Mesendoderm (in vitro differentiated cells): ENCODE results near the gene TRAPPC5.
A peak's percentile ranks its signal among the peaks of the same experiment; 100 is the strongest.

Experiments
- DNase-seq: peaks from one replicate; pipeline ENCODE4 v3.0.0; 2013
- H2AK5ac ChIP-seq: 2 replicates; pipeline ENCODE4 v1.6.1; 2013; ENCODE audit warnings: low read length, inconsistent platforms
- H2BK120ac ChIP-seq: 2 replicates; pipeline ENCODE4 v1.6.1; 2013; ENCODE audit warnings: low read depth, mild to moderate bottlenecking, low read length, moderate library complexity, mixed read lengths
- H2BK15ac ChIP-seq: replicated peaks from 2 replicates; pipeline ENCODE4 v1.6.1; 2013; ENCODE audit warnings: low read depth, mild to moderate bottlenecking, moderate library complexity
- H2BK5ac ChIP-seq: 2 replicates; pipeline ENCODE4 v1.6.1; 2013; ENCODE audit warnings: low read length, inconsistent platforms
- H3K18ac ChIP-seq: 2 replicates; pipeline ENCODE4 v1.6.1; 2013; ENCODE audit warnings: mild to moderate bottlenecking, low read length, mixed read lengths
- H3K23ac ChIP-seq: one replicate; pipeline ENCODE4 v1.6.1; 2013; ENCODE audit warnings: low read length
- H3K27ac ChIP-seq: 2 replicates; pipeline ENCODE4 v1.5.1; 2013; ENCODE audit warnings: low read depth, mild to moderate bottlenecking, inconsistent platforms, low read length, moderate library complexity
- H3K27me3 ChIP-seq: 2 replicates; pipeline ENCODE4 v1.6.1; 2013; ENCODE audit warnings: low read length, control low read depth, mild to moderate bottlenecking, inconsistent platforms; ENCODE audit not compliant: insufficient read depth, poor library complexity
- H3K36me3 ChIP-seq: 2 replicates; pipeline ENCODE4 v1.6.1; 2013; ENCODE audit warnings: low read length, inconsistent platforms; ENCODE audit not compliant: control insufficient read depth, insufficient read depth
- H3K4ac ChIP-seq: one replicate; pipeline ENCODE4 v1.6.1; 2013; ENCODE audit warnings: low read depth, mild to moderate bottlenecking, low read length, moderate library complexity
- H3K4me1 ChIP-seq: 2 replicates; pipeline ENCODE4 v1.6.1; 2013; ENCODE audit warnings: low read depth, low read length, inconsistent platforms; ENCODE audit not compliant: control insufficient read depth
- H3K4me2 ChIP-seq: 2 replicates; pipeline ENCODE4 v1.6.1; 2013; ENCODE audit warnings: low read length
- H3K4me3 ChIP-seq: 2 replicates; pipeline ENCODE4 v1.5.1; 2013; ENCODE audit warnings: mild to moderate bottlenecking, low read length
- H3K56ac ChIP-seq: one replicate; pipeline ENCODE4 v1.6.1; 2013; ENCODE audit warnings: low read length
- H3K79me1 ChIP-seq: 2 replicates; pipeline ENCODE4 v1.6.1; 2013; ENCODE audit warnings: low read length, inconsistent platforms
- H3K79me2 ChIP-seq: 2 replicates; pipeline ENCODE4 v1.6.1; 2013; ENCODE audit warnings: mild to moderate bottlenecking, low read length; ENCODE audit not compliant: control insufficient read depth, insufficient read depth
- H3K9ac ChIP-seq: 2 replicates; pipeline ENCODE4 v1.6.1; 2013; ENCODE audit warnings: low read length, inconsistent platforms
- H4K5ac ChIP-seq: one replicate; pipeline ENCODE4 v1.6.1; 2013; ENCODE audit warnings: low read length
- H4K8ac ChIP-seq: one replicate; pipeline ENCODE4 v1.6.1; 2013; ENCODE audit warnings: low read depth, mild to moderate bottlenecking, control low read depth, low read length, moderate library complexity
- WGBS: extraction: QIAGEN DNeasy Blood & Tissue Kit; methylation state at CpG from one replicate; pipeline ENCODE4 v1.1.7; 2013; ENCODE audit warnings: low lambda C conversion rate, missing lambda C conversion rate; ENCODE audit not compliant: insufficient coverage; ENCODE audit errors: extremely low coverage; 5-methylcytosine and 5-hydroxymethylcytosine counted together

TRAPPC5 gene

DNA sequence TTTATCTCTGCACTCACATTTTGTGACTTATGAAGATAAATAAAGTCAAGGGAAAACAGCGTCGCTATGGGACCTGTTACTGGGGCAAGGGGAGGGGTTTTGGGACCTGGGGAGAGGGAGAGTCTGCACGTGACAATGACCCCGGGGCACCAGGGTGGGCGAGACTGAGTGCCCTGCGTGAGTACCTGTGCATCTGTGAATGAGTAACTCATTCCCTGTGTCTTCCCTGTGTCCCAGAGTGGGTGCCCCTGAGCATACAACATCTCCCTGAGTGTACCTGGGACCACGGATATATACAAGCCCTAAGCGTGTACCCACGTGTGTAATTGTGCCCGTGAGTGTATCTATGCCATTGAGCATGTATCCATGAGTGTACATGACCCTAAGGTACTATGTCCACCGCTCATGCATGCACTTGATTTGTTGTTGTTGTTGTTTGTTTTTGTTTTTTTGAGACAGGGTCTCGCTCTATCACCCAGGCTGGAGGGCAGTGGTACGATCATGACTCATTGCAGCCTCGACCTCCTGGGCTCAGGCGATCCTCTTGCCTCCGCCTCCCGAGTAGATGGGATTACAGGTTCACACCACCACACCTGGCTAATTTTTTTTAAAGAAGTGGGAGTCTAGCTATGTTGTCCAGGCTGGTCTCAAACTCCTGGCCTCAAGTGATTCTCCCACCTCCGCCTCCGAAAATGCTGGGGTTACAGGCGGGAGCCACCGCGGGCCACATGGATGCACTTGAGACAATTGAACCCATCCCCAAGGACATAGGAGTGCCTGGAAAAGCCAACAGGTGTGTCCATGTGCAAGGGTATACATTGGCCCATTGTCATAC, 645 bp upstream of the TRAPPC5 start:
- Histone ChIP-seq H4K8ac (no peak overlapping the region), H3K4ac (no peak overlapping the region), H2BK120ac (no peak overlapping the region), H3K18ac (no peak overlapping the region), H4K5ac (no peak overlapping the region), H3K4me2 (no peak overlapping the region), H3K27ac (no peak overlapping the region), H3K4me3 (no peak overlapping the region), H3K4me1 (peaks cover 3% of the 10 kb centered on the region), H3K27me3 (no peaks in the 10 kb centered on the region), H3K56ac (peak overlapping the region; percentile 67), H2BK15ac (no peak overlapping the region), H3K79me1 (peaks cover 3% of the 10 kb centered on the region), H3K23ac (no peak overlapping the region), H3K36me3 (no peaks in the 10 kb centered on the region), H3K9ac (peak overlapping the region; percentile 48), H2AK5ac (no peak overlapping the region), H2BK5ac (no peak overlapping the region), H3K79me2 (peaks cover 4% of the 10 kb centered on the region)
- no CpG with 5 or more reads among the region's 22 CpGs for WGBS
- DNase-seq, result no peak

DNA sequence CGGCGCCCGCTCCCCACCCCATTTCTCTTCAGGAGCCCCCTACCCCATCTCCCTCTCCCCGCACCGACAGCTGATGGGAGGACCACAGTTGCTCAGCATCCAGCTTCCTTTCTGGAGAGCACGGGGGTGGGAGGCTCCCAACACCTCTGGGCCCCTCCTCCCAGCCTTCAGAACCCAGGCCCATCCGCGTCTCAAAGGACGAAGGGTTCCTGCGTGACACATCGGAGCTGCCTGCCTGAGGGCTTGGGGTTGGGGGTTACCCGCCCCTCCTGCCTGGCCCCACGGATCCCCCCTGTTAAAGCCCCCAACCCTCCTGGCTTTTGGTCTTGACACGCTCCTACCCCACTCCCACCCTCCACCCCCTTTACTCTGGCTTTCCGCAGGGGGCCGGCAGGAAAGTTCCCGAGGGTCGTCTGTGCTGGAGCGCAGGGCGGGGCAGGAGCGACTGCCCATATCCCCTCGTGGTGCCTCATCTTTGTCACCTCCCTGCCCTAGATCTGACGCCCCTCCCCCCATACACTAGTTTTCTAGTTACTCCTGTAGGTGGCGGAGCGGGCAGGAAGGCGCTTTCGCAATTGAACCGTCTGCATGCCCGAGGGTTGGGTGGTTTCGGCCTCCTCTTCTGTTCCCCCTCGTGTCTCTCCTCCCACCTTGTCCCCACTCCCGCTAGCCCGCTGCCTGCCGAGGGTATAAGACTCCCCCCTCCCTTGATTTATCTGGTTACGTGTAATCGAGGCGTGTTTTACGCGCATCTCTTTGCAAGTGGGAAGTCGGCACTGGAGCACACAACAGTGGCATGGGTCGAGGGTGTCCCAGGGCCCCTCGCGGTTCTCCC, 924 bp downstream of the TRAPPC5 start:
- Histone ChIP-seq H3K4me2 (peak overlapping the region; percentile 89), H4K8ac (no peak overlapping the region), H3K56ac (peak overlapping the region; percentile 89), H4K5ac (no peak overlapping the region), H3K27ac (no peak overlapping the region), H2AK5ac (peak overlapping the region; percentile 95), H3K9ac (peak overlapping the region; percentile 93), H3K23ac (no peak overlapping the region), H3K79me1 (peaks cover 3% of the 10 kb centered on the region), H3K27me3 (no peaks in the 10 kb centered on the region), H2BK15ac (no peak overlapping the region), H3K36me3 (no peaks in the 10 kb centered on the region), H3K4me3 (peak overlapping the region; percentile 85), H3K18ac (no peak overlapping the region), H3K4ac (peak overlapping the region; percentile 8), H2BK120ac (no peak overlapping the region), H2BK5ac (no peak overlapping the region), H3K79me2 (peaks cover 4% of the 10 kb centered on the region), H3K4me1 (peaks cover 3% of the 10 kb centered on the region)
- WGBS, result no CpG with 5 or more reads among the region's 43 CpGs
- DNase-seq, result peak; percentile 95

DNA sequence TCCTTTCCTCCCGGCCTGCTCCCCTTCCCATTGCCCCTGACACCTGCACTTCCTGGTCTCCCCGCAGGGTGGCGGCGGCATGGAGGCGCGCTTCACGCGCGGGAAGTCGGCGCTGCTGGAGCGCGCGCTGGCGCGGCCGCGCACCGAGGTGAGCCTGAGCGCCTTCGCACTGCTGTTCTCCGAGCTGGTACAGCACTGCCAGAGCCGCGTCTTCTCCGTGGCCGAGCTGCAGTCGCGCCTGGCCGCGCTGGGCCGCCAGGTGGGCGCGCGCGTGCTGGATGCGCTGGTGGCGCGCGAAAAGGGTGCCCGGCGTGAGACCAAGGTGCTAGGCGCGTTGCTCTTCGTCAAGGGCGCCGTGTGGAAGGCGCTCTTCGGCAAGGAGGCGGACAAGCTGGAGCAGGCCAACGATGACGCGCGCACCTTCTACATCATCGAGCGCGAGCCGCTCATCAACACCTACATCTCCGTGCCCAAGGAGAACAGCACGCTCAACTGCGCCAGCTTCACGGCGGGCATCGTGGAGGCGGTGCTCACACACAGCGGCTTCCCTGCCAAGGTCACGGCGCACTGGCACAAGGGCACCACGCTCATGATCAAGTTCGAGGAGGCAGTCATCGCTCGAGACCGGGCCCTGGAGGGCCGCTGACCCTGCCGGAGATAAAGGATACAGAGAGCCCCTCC, 1.7 kb downstream of the TRAPPC5 start:
- Histone ChIP-seq H3K56ac (peak overlapping the region; percentile 85), H3K4me3 (no peak overlapping the region), H3K79me2 (peaks cover 4% of the 10 kb centered on the region), H3K4me2 (no peak overlapping the region), H3K4ac (no peak overlapping the region), H3K36me3 (no peaks in the 10 kb centered on the region), H2BK5ac (no peak overlapping the region), H3K27me3 (no peaks in the 10 kb centered on the region), H2AK5ac (no peak overlapping the region), H3K18ac (no peak overlapping the region), H2BK120ac (no peak overlapping the region), H2BK15ac (no peak overlapping the region), H3K27ac (no peak overlapping the region), H3K79me1 (peaks cover 3% of the 10 kb centered on the region), H4K5ac (no peak overlapping the region), H3K23ac (no peak overlapping the region), H3K4me1 (peaks cover 3% of the 10 kb centered on the region), H4K8ac (no peak overlapping the region), H3K9ac (peak overlapping the region; percentile 70)
- DNase-seq, result no peak
- no CpG with 5 or more reads among the region's 74 CpGs for WGBS

DNA sequence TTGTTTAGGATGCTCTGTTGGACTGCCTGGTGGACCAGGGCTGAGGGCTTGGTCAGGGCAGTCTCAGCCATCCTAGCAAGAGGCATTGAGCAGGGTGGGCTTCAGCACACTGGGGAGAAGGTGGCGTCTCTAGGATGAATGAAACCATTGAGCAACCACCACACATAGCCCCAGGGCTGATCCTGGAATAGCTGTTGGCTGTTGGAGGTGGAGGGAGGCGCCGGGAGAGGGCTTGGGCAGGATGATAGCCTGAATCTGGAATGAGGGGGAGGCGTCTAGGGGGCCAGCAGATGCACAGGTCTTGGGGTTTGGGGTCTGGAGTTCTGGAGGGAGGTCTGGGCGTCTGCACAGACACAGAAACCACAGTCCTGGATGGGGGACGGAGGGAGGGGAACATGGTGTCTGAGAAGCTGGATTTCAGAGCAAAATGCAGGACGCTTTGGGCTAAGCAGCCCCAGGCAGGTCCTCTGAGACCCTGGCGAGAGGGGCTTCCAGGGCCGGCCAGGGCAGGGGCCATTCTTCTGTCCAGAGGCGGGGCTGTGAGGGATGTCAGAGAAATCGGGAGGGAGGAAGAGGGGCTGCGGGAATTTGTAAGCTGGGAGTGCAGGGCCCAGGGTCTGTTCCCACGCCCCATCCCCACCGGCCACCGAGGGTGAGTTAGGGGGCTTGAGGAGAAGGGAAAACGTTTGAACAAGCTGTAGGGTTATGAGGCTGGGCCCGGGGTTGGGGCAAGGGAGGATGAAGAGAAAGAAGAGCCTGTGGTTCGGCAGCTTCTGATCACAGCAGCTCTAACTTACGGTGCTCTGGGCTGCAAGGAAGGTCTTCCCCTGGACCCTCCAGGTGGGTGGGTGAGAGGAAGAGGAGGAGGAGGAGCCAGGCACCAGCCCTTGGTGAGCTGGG, 5.2 kb downstream of the TRAPPC5 start:
- no peak overlapping the region for H3K18ac ChIP-seq
- peaks cover 3% of the 10 kb centered on the region for H3K4me1 ChIP-seq
- no peak overlapping the region for H3K9ac ChIP-seq
- H3K36me3 ChIP-seq, result no peaks in the 10 kb centered on the region
- no peak overlapping the region for H3K27ac ChIP-seq
- H2BK5ac ChIP-seq, result no peak overlapping the region
- no peak overlapping the region for H2AK5ac ChIP-seq
- no peak overlapping the region for H3K4me2 ChIP-seq
- H3K4ac ChIP-seq, result no peak overlapping the region
- H3K56ac ChIP-seq, result no peak overlapping the region
- no peak overlapping the region for H2BK15ac ChIP-seq
- WGBS, result no CpG with 5 or more reads among the region's 19 CpGs
- peaks cover 4% of the 10 kb centered on the region for H3K79me2 ChIP-seq
- peaks cover 3% of the 10 kb centered on the region for H3K79me1 ChIP-seq
- no peak overlapping the region for H3K23ac ChIP-seq
- H2BK120ac ChIP-seq, result no peak overlapping the region
- H3K27me3 ChIP-seq, result no peaks in the 10 kb centered on the region
- H4K5ac ChIP-seq, result no peak overlapping the region
- H4K8ac ChIP-seq, result no peak overlapping the region
- no peak for DNase-seq
- no peak overlapping the region for H3K4me3 ChIP-seq

DNA sequence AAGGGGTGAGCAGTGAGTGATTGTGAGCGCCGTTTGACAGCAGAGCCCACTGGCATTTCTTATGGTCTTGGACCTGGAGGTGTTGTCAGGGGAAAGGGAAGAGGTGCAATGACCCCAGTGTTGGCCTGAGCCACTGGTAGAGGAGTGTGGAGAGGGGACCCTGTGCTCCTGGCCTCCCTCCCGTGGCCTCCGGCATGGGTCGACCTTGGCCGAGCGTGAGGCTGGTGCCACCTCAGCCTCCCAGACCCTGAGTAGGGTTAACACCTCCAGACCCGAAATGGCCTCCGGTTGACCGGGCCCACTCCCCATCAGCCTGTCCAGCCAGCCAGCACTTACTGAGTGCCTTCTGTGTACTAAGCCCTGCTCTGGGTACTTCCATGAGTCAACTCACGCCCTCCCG, 6.5 kb downstream of the TRAPPC5 start:
- no peak overlapping the region for H3K56ac ChIP-seq
- no peak overlapping the region for H3K18ac ChIP-seq
- H3K4ac ChIP-seq, result no peak overlapping the region
- no peaks in the 10 kb centered on the region for H3K79me2 ChIP-seq
- H2AK5ac ChIP-seq, result no peak overlapping the region
- no peak overlapping the region for H3K9ac ChIP-seq
- H3K4me2 ChIP-seq, result no peak overlapping the region
- H4K8ac ChIP-seq, result no peak overlapping the region
- H2BK120ac ChIP-seq, result no peak overlapping the region
- H3K36me3 ChIP-seq, result no peaks in the 10 kb centered on the region
- no peak for DNase-seq
- no peaks in the 10 kb centered on the region for H3K4me1 ChIP-seq
- WGBS, result no CpG with 5 or more reads among the region's 12 CpGs
- no peak overlapping the region for H2BK5ac ChIP-seq
- no peak overlapping the region for H2BK15ac ChIP-seq
- no peak overlapping the region for H3K23ac ChIP-seq
- no peak overlapping the region for H4K5ac ChIP-seq
- no peak overlapping the region for H3K27ac ChIP-seq
- no peaks in the 10 kb centered on the region for H3K79me1 ChIP-seq
- H3K27me3 ChIP-seq, result no peaks in the 10 kb centered on the region
- no peak overlapping the region for H3K4me3 ChIP-seq
